ENCODE measurements around the gene PPP1R14B. TPM values are rescaled to one million over a fixed set of nuclear protein-coding genes. Genes with fewer than 3 reads are reported as not detected.

The PPP1R14B gene
- total and polyA plus RNA-seq, 4 donors: 24.2 to 57.6 (median 38.3) TPM

DNA sequence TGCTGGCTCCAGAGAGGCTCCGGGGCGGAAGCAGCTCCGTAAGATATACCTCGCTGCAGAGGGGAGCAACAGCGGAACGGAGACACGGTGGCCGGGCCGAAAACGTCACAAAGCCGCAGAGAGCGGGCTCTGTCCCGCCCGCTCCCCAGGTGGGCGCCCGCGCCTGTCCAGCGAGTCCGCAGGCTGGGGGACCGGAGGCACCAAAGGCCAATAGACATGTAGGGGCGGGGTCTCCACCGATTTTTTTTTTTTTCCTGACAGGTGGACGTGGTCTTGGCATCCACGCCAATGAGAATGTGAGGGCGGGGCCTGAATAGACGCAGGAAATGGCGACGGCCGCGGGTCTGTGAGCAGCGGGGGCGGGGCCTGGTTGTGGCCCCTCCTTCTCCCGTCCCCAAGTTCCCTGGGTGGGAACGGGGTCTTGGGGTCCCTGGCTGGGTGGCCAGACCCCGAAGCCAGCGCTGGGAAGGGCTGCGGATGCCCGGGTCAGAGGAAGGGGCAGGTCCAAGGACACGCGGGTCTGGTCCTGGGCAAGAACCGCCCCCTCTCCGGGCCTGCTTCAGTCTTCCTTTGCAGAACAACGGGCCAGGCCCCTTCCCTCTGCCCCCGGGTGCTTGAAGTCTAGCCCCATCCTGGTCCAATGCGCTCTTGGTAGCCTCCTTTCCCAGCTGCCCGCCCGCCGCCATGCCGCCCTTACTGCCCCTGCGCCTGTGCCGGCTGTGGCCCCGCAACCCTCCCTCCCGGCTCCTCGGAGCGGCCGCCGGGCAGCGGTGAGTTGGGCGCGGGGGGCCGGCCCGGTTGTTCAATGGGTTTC, 16.4 kb downstream of the PPP1R14B start, which contains the start of gene DNAJC4:
TSS of gene DNAJC4 (plus strand) at position 378 of the 814 bp plus-strand sequence. CDS start at position 685, 307 bp downstream.
- peak; percentile 90 for DNase-seq (ENCODE audit: low spot score)
- H3K27ac ChIP-seq (ENCODE audit: low read depth in 1 of 2, low read length in 2 of 2): peak within 1 kb of the TSS; percentile 88 to 92
- H3K36me3 ChIP-seq (ENCODE audit: control insufficient read depth in 4 of 4, insufficient read depth in 3 of 4, low read depth in 1 of 4, low read length in 3 of 4): no peaks in the 10 kb centered on the region
- peak within 1 kb of the TSS; percentile 51 to 80 for H3K9ac ChIP-seq (ENCODE audit: low read depth in 1 of 2, low read length in 2 of 2)
- H3K27me3 ChIP-seq (ENCODE audit: control insufficient read depth in 4 of 4, insufficient read depth in 4 of 4, low read length in 3 of 4): no peaks in the 10 kb centered on the region
- TF ChIP-seq EGR1 (IDR thresholded peaks at IDR 0.05; ENCODE audit: low read depth in 2 of 2) (no peak), HNF4G (IDR thresholded peaks at IDR 0.05) (no peak), YY1 (IDR thresholded peaks at IDR 0.05) (peak; percentile 95), FOXA1 (IDR thresholded peaks at IDR 0.05) (peak; percentile 18), TAF1 (conservative IDR thresholded peaks at IDR 0.05) (no peak), HNF4A (conservative IDR thresholded peaks at IDR 0.05) (peak; percentile 9 to 19), RXRA (IDR thresholded peaks at IDR 0.05) (peak; percentile 20 to 23), NR2F2 (IDR thresholded peaks at IDR 0.05) (no peak), FOXA2 (IDR thresholded peaks at IDR 0.05) (no peak), SP1 (IDR thresholded peaks at IDR 0.05) (peak; percentile 69), RAD21 (IDR thresholded peaks at IDR 0.05) (peak in 1 of 2 donors; percentile 22), JUND (IDR thresholded peaks at IDR 0.05) (no peak), GABPA (IDR thresholded peaks at IDR 0.05 in 1 of 2, conservative IDR thresholded peaks at IDR 0.05 in 1 of 2) (peak in 1 of 2 donors; percentile 75)
- TF ChIP-seq, protein P1, sequence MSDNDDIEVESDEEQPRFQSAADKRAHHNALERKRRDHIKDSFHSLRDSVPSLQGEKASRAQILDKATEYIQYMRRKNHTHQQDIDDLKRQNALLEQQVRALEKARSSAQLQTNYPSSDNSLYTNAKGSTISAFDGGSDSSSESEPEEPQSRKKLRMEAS (IDR thresholded peaks at IDR 0.05): no peak
- TF ChIP-seq, protein P2, sequence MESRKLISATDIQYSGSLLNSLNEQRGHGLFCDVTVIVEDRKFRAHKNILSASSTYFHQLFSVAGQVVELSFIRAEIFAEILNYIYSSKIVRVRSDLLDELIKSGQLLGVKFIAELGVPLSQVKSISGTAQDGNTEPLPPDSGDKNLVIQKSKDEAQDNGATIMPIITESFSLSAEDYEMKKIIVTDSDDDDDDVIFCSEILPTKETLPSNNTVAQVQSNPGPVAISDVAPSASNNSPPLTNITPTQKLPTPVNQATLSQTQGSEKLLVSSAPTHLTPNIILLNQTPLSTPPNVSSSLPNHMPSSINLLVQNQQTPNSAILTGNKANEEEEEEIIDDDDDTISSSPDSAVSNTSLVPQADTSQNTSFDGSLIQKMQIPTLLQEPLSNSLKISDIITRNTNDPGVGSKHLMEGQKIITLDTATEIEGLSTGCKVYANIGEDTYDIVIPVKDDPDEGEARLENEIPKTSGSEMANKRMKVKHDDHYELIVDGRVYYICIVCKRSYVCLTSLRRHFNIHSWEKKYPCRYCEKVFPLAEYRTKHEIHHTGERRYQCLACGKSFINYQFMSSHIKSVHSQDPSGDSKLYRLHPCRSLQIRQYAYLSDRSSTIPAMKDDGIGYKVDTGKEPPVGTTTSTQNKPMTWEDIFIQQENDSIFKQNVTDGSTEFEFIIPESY (IDR thresholded peaks at IDR 0.05): no peak
- TF ChIP-seq, protein P3, sequence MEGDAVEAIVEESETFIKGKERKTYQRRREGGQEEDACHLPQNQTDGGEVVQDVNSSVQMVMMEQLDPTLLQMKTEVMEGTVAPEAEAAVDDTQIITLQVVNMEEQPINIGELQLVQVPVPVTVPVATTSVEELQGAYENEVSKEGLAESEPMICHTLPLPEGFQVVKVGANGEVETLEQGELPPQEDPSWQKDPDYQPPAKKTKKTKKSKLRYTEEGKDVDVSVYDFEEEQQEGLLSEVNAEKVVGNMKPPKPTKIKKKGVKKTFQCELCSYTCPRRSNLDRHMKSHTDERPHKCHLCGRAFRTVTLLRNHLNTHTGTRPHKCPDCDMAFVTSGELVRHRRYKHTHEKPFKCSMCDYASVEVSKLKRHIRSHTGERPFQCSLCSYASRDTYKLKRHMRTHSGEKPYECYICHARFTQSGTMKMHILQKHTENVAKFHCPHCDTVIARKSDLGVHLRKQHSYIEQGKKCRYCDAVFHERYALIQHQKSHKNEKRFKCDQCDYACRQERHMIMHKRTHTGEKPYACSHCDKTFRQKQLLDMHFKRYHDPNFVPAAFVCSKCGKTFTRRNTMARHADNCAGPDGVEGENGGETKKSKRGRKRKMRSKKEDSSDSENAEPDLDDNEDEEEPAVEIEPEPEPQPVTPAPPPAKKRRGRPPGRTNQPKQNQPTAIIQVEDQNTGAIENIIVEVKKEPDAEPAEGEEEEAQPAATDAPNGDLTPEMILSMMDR (IDR thresholded peaks at IDR 0.05; ENCODE audit: low read depth, low read length, missing input control): no peak
- TF ChIP-seq, protein P4, sequence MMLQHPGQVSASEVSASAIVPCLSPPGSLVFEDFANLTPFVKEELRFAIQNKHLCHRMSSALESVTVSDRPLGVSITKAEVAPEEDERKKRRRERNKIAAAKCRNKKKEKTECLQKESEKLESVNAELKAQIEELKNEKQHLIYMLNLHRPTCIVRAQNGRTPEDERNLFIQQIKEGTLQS (IDR thresholded peaks at IDR 0.05): no peak
- TF ChIP-seq, protein P5, sequence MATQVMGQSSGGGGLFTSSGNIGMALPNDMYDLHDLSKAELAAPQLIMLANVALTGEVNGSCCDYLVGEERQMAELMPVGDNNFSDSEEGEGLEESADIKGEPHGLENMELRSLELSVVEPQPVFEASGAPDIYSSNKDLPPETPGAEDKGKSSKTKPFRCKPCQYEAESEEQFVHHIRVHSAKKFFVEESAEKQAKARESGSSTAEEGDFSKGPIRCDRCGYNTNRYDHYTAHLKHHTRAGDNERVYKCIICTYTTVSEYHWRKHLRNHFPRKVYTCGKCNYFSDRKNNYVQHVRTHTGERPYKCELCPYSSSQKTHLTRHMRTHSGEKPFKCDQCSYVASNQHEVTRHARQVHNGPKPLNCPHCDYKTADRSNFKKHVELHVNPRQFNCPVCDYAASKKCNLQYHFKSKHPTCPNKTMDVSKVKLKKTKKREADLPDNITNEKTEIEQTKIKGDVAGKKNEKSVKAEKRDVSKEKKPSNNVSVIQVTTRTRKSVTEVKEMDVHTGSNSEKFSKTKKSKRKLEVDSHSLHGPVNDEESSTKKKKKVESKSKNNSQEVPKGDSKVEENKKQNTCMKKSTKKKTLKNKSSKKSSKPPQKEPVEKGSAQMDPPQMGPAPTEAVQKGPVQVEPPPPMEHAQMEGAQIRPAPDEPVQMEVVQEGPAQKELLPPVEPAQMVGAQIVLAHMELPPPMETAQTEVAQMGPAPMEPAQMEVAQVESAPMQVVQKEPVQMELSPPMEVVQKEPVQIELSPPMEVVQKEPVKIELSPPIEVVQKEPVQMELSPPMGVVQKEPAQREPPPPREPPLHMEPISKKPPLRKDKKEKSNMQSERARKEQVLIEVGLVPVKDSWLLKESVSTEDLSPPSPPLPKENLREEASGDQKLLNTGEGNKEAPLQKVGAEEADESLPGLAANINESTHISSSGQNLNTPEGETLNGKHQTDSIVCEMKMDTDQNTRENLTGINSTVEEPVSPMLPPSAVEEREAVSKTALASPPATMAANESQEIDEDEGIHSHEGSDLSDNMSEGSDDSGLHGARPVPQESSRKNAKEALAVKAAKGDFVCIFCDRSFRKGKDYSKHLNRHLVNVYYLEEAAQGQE (IDR thresholded peaks at IDR 0.05): peak; percentile 15
- H3K9me3 ChIP-seq (ENCODE audit: control insufficient read depth in 4 of 4, low read length in 3 of 4): no peaks in the 10 kb centered on the region
- peak within 1 kb of the TSS; percentile 67 to 79 (median 79) for H3K4me3 ChIP-seq (ENCODE audit: low read depth in 1 of 3, low read length in 3 of 3)
- under 1% methylated on average over 62 of the region's 62 CpGs for WGBS
- H3K4me1 ChIP-seq (ENCODE audit: control insufficient read depth in 4 of 4, insufficient read depth in 4 of 4, low read length in 3 of 4): peaks cover 18 to 51% (median 33%) of the 10 kb centered on the region in 4 donors
